A549 treated with AZD2906 at 1 μM for 4 hours (cell line): Measurements from ENCODE around the gene FIS1. TPM values are rescaled to one million over a fixed set of nuclear protein-coding genes. Genes with fewer than 3 reads are reported as not detected.

Experiments used
- total RNA-seq: library from RNA; stranded (reverse); fragments of 200-300 nt; extraction: Qiagen RNA extraction; gene quantifications from 5 replicates; pipeline ENCODE4 v1.2.3, GENCODE V29; 2022

Gene FIS1
- total RNA-seq: 129 to 149 TPM (median 142 TPM) in 5 replicates

DNA sequence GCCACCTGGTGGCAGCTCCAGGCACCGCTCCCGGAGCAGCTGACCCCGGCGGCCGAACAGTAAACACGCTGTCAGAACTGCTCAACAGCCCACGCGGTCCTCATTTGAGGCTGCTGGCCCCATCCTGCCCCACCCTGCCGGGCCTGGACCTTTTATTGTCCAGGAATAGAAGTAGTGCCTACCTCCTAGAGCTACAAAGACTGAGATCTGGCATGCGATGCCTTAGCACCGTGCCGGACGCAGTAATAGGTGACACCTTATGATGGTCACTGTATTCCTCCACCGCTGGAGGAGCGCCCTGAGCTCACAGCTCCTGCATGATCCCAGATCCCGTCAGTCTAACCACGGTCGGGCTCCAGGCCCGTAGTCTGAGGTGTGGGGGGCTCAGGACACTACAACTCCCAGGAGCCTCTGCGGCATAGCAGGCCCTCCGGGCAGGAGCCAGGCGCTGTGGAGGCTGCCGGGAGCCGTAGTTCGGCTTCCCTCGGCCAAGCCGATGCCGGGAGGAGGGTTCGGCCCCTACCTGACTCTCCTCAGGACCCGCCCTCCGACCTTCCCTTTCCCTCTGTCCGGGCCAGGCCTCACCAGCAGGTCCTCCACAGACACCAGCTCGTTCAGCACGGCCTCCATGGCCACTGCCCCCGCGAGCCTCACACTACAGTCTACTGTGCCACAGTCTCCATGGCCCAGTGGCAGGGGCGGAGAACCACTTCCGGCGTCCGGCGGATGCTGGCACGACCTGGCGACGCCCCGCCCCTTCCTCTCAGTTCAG lies at the start of gene FIS1:
FIS1 (minus strand) TSS at position 707 of the 772 bp plus-strand sequence; CDS start at position 630, 77 bp downstream.

GRCh38 chr7:101237206-101238067 lies 7.4 kb downstream of the FIS1 start, which contains the start of gene CLDN15:
TSS of gene CLDN15 (minus strand) at chr7:101237802. CDS start at chr7:101237581, 221 bp downstream.

GRCh38 chr7:101217388-101218235 lies 27.3 kb downstream of the FIS1 start, which contains the start of the genes PLOD3 and ZNHIT1:
TSS of gene PLOD3 (minus strand) at chr7:101217581. CDS start at chr7:101217274, 307 bp downstream.
TSS of gene ZNHIT1 (plus strand) at chr7:101218165. CDS start at chr7:101218196, 31 bp downstream.

DNA sequence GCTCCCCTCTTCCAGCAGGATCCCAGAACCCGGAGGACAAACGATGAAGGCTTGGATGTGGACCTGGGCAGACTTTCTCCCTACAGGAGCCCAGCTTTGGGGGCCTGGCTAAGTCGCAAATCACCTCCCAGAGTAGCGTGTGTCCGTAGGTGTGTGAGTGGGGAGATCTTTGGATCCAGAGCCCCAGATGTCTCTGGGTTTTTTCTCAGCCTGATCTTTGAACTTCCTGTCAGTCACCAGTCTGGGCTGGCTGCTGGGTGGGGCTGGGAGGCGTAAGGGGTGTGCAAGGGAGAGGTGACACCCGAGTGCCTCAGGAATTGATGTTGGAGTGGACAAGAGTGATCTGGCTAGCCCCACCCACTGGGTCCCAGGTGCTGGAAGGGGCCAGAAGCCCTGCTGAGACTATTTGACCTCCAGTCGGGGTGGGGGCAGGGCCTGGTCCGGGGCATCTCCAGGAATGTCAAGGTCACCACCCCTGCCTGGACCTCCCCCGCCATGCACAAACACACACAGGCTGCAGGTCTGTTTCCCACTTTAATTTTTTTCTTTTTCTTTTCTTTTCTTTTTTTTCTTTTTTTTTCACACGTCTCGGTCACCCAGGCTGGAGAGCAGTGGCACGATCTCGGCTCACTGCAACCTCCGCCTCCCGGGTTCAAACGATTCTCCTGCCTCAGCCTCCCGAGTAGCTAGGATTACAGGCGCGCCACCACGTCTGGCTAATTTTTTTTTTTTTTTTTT lies 43.9 kb downstream of the FIS1 start, which contains the start of gene MOGAT3:
MOGAT3 (minus strand) TSS at position 175 of the 738 bp plus-strand sequence. CDS start 182 bp downstream, outside the sequence.

Other genes starting within 250 kb of the FIS1 start
- gene MUC17, start 225.0 kb downstream of the FIS1 start, total RNA-seq: 0.02 to 0.11 TPM (median 0.02 TPM) in 5 replicates
- 12.4 to 15.5 TPM (median 13.1 TPM) in 5 replicates for gene TRIM56, start 159.6 kb downstream of the FIS1 start, total RNA-seq
- gene SERPINE1, start 118.0 kb downstream of the FIS1 start, total RNA-seq: 1,708 to 2,057 TPM (median 1,848 TPM) in 5 replicates
- gene AP1S1, start 90.6 kb downstream of the FIS1 start, total RNA-seq: 146 to 161 TPM (median 152 TPM) in 5 replicates
- gene VGF, start 79.5 kb downstream of the FIS1 start, total RNA-seq: 11.1 to 31.9 TPM (median 20.1 TPM) in 5 replicates
- gene NAT16, start 64.8 kb downstream of the FIS1 start, total RNA-seq: 0.13 to 0.19 TPM (median 0.15 TPM) in 5 replicates
- gene MOGAT3, start 44.0 kb downstream of the FIS1 start, total RNA-seq: not detected in 5 replicates
- 68.9 to 89.2 TPM (median 82.6 TPM) in 5 replicates for gene PLOD3, start 27.5 kb downstream of the FIS1 start, total RNA-seq
- 69.7 to 103 TPM (median 87.4 TPM) in 5 replicates for gene ZNHIT1, start 26.9 kb downstream of the FIS1 start, total RNA-seq
- gene CLDN15, start 7.3 kb downstream of the FIS1 start, total RNA-seq: 7.0 to 12.8 TPM (median 10.9 TPM) in 5 replicates
- 48.2 to 53.5 TPM (median 52.8 TPM) in 5 replicates for gene IFT22, start 76.7 kb upstream of the FIS1 start, total RNA-seq
- gene COL26A1, start 117.8 kb upstream of the FIS1 start, total RNA-seq: 0.44 to 0.74 TPM (median 0.52 TPM) in 5 replicates